ENCODE results near the gene LRRTM3.

Gene LRRTM3

DNA sequence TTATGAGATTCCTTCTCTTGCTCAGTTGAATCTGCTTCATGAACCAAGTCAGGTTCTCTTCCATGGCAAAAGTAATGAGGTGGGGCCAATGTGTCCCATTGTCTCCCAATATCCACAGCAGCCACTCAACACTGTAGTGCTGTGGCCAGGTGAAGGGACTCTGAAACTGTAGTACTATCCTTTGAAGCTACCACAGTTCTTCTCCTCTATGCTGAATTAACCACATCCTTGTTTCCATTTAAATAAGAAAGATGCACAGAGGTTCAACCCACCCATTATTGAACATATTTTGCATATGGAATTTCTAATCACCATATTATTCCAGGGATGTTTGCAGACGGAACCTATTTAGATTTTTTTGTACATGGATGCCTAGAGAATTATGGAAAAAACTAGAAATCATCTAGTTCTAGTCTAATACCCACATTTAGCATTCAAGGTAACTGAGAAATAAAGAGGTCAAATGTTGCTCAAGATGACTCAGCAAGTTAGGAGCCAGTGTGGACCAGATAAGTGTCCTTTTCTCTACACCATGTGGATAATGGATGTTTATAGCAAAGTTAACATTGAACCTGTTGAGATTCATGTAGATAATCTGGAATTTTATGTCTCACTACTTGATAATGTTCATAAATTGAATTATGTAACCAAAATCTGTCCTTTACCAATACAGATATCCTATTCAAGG is 64.5 kb downstream of the LRRTM3 start:
- TF ChIP-seq POLR2AphosphoS5 (IDR thresholded peaks at IDR 0.05; ENCODE audit: low read depth, low read length) (no peak), POLR2A (IDR thresholded peaks at IDR 0.05; ENCODE audit: low read depth, low read length) (no peak), TAF1 (IDR thresholded peaks at IDR 0.05; ENCODE audit: borderline replicate concordance, low read depth, low read length) (no peak)
- FAIRE-seq, result no peak
- no peak for DNase-seq (ENCODE audit: insufficient read length)

DNA sequence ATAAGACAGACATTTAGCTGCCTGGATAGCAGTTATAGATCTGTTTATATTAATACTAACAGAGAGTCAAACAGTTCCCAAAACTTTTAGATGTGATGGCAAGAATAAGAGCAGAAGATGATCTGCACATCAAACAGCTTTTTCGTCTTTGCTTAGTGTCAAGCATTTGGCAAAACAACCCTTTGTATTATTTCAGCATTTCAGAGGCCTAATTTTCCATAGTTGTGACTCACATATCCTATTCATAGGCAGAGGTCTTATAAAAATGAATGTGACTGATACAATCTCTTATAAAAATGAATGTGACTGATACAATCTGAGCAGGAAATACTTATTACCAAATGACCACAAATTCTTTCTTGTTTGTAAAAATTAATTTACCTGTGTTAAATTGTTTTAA is 71.2 kb downstream of the LRRTM3 start:
- DNase-seq (ENCODE audit: insufficient read length) (no peak), FAIRE-seq (no peak)
- no peak for TF ChIP-seq TAF1 (IDR thresholded peaks at IDR 0.05; ENCODE audit: borderline replicate concordance, low read depth, low read length)
- no peak for TF ChIP-seq POLR2AphosphoS5 (IDR thresholded peaks at IDR 0.05; ENCODE audit: low read depth, low read length)
- no peak for TF ChIP-seq POLR2A (IDR thresholded peaks at IDR 0.05; ENCODE audit: low read depth, low read length)

DNA sequence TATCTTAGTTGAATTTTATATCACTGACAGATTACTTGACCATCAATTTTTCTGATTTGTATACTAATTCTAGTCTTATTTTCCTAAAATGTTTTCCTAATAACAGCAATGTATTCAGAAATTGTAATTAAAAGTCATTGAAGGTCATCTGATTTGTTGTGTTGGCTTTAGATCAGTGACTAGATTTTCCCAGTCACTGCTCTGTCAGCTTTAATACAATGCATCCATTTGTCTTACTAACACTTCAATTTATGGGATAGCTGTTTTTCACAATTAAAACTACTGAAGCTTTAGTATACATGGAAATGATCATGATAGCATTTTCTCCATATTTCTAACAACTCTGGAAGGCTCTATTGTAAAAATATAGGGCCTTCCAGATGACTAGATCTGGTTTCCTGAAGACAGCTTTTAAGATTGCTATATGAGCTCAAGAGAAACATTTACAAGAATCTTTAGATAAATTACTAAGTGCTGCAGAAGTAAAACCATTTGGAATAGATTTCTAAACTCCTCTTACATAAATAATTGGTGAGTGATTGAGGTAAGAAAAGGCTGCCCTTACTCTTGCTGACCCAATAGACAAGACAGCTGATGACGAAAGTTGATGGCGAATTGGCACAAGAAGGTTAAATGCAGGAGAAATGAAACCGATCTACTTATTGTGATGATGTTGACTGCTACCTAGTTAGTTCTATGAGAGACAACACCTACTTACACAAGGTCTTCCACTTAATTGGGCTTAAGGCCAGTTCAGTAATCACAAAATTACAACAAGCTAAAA is 74.1 kb downstream of the LRRTM3 start:
- DNase-seq (ENCODE audit: insufficient read length) (no peak), FAIRE-seq (no peak)
- TF ChIP-seq POLR2A (IDR thresholded peaks at IDR 0.05; ENCODE audit: low read depth, low read length) (no peak), TAF1 (IDR thresholded peaks at IDR 0.05; ENCODE audit: borderline replicate concordance, low read depth, low read length) (no peak), POLR2AphosphoS5 (IDR thresholded peaks at IDR 0.05; ENCODE audit: low read depth, low read length) (no peak)

DNA sequence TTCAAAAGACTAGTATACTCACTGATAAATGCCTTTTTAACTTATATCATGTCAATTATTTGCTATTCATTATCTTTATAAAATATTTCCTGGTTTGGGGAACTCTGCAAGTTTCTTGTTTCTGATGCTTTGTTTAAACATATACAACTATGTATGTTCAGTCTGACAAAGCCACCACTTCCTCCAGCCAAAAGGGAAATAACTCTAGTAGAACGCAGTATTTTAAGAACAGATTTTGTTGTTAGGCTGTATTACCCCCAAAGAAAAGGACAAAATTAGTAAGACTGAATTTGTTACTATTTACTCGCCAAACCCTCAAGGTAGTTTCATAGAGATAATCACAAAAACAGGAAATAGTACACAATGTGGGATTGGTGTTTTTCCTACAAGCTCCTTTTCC is 78.9 kb downstream of the LRRTM3 start:
- TF ChIP-seq POLR2AphosphoS5 (IDR thresholded peaks at IDR 0.05; ENCODE audit: low read depth, low read length) (no peak), POLR2A (IDR thresholded peaks at IDR 0.05; ENCODE audit: low read depth, low read length) (no peak), TAF1 (IDR thresholded peaks at IDR 0.05; ENCODE audit: borderline replicate concordance, low read depth, low read length) (no peak)
- DNase-seq (ENCODE audit: insufficient read length) (no peak), FAIRE-seq (no peak)

DNA sequence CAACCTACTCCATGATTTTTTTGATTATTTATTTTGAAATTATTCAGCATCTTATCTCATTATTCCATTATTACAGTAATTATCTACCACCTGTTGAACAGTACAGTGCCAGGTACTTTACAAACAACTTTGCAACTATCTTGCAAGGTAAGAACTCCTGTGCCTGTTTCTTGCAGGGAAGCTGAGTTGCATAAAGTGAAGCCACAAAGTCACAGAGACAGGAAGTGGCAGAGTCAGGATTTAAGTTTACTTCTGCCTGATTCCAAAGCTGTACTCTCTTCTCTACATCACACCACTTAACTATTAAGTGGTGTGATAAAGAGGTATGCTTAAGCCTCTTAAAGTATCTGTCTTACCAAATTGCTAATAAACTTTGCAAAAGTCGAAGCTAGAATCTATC is 80.1 kb downstream of the LRRTM3 start:
- no peak for FAIRE-seq
- DNase-seq (ENCODE audit: insufficient read length), result no peak
- no peak for TF ChIP-seq POLR2AphosphoS5 (IDR thresholded peaks at IDR 0.05; ENCODE audit: low read depth, low read length)
- no peak for TF ChIP-seq POLR2A (IDR thresholded peaks at IDR 0.05; ENCODE audit: low read depth, low read length)
- no peak for TF ChIP-seq TAF1 (IDR thresholded peaks at IDR 0.05; ENCODE audit: borderline replicate concordance, low read depth, low read length)

DNA sequence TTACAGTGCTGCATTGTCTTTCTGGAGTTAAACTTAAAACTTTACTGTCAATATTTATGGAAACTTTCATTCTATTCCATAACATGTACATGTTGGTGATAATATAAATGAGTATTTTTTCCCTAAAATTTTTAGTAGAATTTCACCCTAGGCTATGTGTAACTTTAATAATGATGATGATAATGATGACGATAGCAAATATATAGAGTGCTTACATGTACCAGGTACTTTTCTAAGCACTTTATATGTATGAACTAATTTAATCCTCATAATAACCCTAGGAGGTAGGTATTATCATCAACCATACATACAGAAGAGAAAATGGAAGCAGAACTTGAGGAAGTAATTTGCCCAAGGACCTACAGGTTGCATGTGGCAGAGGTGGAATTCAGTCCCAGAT is 85.6 kb downstream of the LRRTM3 start:
- FAIRE-seq, result no peak
- no peak for DNase-seq (ENCODE audit: insufficient read length)
- TF ChIP-seq POLR2AphosphoS5 (IDR thresholded peaks at IDR 0.05; ENCODE audit: low read depth, low read length), result no peak

DNA sequence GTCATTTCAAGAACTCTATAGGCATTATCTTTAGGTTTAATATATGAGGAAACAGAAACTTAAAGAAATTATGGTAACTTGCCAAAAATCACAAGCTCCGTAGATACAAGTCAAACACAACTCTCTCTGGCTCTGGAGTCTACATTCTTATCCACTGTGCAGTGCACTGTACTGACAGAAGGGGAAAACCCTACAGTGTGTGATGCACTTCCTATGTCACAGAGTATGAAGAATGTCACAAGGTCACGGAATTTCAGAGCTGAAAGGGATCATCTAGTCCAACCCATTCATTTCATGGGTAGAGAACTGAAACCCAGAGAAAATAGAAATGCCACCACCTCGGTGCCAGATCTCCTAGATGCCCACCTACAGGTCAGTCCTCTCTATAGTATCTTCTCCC is 86.1 kb downstream of the LRRTM3 start:
- no peak for TF ChIP-seq TAF1 (IDR thresholded peaks at IDR 0.05; ENCODE audit: borderline replicate concordance, low read depth, low read length)
- no peak for TF ChIP-seq POLR2A (IDR thresholded peaks at IDR 0.05; ENCODE audit: low read depth, low read length)
- no peak for TF ChIP-seq POLR2AphosphoS5 (IDR thresholded peaks at IDR 0.05; ENCODE audit: low read depth, low read length)
- no peak for DNase-seq (ENCODE audit: insufficient read length)
- no peak for FAIRE-seq

DNA sequence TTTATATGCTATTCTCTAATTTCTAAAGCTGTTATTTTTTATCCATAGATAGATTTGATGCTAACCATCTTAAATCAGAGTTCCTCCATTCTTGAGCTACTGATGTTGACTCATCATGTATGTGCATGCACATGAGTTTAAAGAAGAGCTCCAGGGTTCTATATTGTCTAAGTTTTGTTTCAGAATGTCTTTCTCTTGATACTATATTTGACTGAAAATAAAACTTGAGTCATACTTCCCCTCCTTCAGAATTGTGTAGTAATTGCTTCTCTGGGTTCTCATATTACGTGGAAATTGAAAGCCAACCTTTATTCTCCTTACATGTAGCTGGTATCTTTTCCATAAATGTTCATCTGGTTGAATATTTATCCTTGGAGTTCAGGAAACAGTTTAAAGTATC is 89.4 kb downstream of the LRRTM3 start:
- no peak for DNase-seq (ENCODE audit: insufficient read length)
- TF ChIP-seq POLR2AphosphoS5 (IDR thresholded peaks at IDR 0.05; ENCODE audit: low read depth, low read length) (no peak), POLR2A (IDR thresholded peaks at IDR 0.05; ENCODE audit: low read depth, low read length) (no peak), TAF1 (IDR thresholded peaks at IDR 0.05; ENCODE audit: borderline replicate concordance, low read depth, low read length) (no peak)
- no peak for FAIRE-seq

DNA sequence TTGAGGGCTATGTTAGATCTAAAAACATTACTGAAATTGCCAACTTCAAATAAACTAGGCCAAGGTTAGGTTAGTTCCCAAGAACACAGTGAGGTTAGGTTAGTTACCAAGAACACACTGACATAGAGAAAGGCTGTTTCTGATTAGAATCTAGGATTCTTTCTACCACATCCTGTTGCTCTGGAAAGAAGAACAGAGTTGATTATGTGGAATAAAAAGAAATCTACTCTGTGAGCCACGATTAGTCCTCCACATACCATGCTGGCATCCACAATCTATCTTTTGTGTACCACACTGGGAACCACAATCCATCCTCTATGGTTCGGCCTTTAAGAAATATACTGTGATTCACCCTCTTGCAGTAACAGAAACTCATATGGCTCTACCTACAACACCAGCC is 91.4 kb downstream of the LRRTM3 start:
- TF ChIP-seq TAF1 (IDR thresholded peaks at IDR 0.05; ENCODE audit: borderline replicate concordance, low read depth, low read length) (no peak), POLR2AphosphoS5 (IDR thresholded peaks at IDR 0.05; ENCODE audit: low read depth, low read length) (no peak), POLR2A (IDR thresholded peaks at IDR 0.05; ENCODE audit: low read depth, low read length) (no peak)
- no peak for DNase-seq (ENCODE audit: insufficient read length)
- FAIRE-seq, result no peak

DNA sequence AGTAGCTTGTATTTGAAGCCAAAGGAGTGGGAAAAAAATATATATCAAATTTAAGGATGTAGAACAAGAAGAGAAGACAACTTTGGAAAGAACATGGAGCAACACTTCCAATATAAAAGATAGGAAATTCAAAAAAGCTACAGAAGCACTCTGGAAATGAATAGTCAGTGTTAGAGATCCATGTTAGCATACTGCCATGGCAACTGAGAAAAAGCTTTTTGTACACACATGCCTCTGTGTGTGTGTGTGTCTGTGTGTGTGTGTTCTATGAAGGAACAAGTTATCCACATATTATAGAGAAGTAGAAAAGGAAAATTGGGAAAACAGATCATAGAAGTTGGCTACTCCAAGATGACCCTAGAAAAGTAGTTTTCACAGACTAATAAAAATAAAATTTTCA is 96.3 kb downstream of the LRRTM3 start:
- no peak for TF ChIP-seq TAF1 (IDR thresholded peaks at IDR 0.05; ENCODE audit: borderline replicate concordance, low read depth, low read length)
- DNase-seq (ENCODE audit: insufficient read length) (no peak), FAIRE-seq (no peak)

DNA sequence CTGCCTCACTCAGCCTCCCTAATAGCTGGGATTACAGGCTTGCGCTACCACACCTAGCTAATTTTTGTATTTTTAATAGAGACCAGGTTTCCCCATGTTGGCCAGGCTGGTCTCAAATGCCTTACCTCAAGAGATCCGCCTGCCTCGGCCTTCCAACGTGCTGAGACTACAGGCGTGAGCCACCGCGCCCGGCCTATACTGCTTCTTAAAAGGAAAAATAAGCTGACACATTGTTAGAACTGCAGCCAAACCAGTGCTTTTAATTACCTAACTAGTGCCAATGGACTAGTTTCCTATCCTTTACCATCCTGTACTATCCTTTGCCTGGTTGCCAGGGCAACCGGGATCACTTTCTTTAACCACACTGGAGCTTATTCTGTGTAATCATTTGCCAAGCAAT is 108.0 kb downstream of the LRRTM3 start:
- DNase-seq (ENCODE audit: insufficient read length) (no peak), FAIRE-seq (no peak)
- TF ChIP-seq TAF1 (IDR thresholded peaks at IDR 0.05; ENCODE audit: borderline replicate concordance, low read depth, low read length) (no peak), POLR2AphosphoS5 (IDR thresholded peaks at IDR 0.05; ENCODE audit: low read depth, low read length) (no peak), POLR2A (IDR thresholded peaks at IDR 0.05; ENCODE audit: low read depth, low read length) (no peak)

DNA sequence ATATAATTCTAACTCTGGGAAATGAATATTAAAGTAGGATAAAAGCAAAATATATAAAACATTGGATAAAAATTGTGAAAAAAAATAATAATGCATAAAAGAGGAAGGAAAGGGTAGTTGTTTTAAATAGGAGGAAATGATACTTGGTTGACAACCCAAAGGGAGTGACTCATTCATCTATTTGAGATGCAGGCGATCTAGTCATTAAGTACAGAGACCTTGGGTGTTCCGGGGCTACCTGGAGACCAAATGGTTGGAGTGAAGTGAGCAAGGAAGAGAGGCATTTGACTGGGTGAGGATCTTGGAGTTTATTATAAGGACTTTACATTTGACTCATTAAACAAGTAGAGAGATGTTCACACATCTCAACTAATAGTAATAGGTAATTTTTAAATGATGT is 111.0 kb downstream of the LRRTM3 start:
- no peak for FAIRE-seq
- DNase-seq (ENCODE audit: insufficient read length), result no peak
- TF ChIP-seq TAF1 (IDR thresholded peaks at IDR 0.05; ENCODE audit: borderline replicate concordance, low read depth, low read length) (no peak), POLR2AphosphoS5 (IDR thresholded peaks at IDR 0.05; ENCODE audit: low read depth, low read length) (no peak)

Data from GM12892 (cell line).